ENCODE measurements around the gene ITGAL.

DNA sequence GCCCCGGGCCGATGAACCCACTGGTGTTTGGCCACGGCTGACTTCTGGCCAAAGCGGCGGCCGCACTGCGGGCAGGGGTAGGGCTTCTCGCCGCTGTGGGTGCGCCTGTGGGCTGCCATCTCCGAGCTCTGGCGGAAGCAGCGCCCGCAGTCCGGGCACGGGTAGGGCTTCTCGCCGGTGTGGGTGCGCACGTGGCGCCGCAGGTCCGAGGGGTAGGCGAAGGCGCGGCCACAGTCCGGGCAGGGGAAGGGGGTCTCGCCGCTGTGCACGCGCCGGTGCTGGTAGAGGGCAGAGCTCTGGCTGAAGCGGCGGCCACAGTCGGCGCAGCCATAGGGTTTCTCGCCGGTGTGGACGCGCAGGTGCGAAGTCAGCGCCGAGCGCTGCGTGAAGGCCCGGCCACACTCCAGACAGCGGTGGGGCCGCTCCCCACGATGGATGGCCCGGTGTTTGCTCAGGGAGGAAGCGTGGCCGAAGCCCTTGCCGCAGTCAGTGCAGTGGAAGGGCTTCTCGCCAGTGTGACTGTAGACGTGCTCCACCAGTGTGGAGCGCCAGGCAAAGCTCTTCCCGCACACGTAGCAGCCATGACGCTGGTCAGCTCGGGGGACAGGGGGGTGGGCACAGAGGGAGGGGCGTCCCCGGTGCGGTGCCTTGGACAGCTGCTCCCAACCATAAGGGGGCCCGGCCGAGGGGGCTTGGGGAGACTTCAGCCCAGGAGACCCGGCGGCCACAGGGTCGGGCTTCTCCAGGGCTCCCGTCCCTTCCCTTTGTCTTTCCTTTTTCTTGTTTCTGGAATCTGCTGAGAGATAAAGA lies 83.0 kb downstream of the ITGAL start:
- TF ChIP-seq BHLHE40 (IDR thresholded peaks at IDR 0.05; ENCODE audit: borderline replicate concordance) (no peak), FOXK2 (IDR thresholded peaks at IDR 0.05) (no peak), SP1 (IDR thresholded peaks at IDR 0.05) (no peak), CTBP1 (IDR thresholded peaks at IDR 0.05; ENCODE audit: borderline replicate concordance) (no peak), FOXA1 (IDR thresholded peaks at IDR 0.05) (no peak), HDGF (IDR thresholded peaks at IDR 0.05; ENCODE audit: borderline replicate concordance) (no peak), FOXM1 (IDR thresholded peaks at IDR 0.05; ENCODE audit: borderline replicate concordance) (no peak), ELF4 (IDR thresholded peaks at IDR 0.05) (no peak), TARDBP (IDR thresholded peaks at IDR 0.05) (no peak), ZNF384 (IDR thresholded peaks at IDR 0.05) (no peak)
